ENCODE measurements around the gene ZNF547.

ZNF547 gene

DNA sequence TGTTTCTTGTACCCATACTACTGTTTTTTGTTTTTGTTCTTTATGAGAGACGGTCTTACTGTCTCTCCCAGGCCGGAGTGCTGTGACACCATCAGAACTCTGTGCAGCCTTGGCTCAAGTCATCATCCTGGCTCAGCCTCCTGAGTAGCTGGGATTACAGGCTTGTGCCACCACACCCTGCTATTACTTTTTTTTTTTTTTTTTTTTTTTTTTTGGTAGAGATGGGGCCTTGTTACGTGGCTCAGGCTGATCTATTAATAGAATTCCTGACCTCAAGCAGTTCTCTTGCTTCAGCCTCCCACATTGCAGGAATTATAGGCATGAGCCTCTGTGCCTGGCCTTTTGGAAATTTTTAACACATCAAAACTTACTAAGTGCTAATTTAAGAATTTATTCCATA is 15.2 kb upstream of the ZNF547 start:
- TF ChIP-seq, protein P1, sequence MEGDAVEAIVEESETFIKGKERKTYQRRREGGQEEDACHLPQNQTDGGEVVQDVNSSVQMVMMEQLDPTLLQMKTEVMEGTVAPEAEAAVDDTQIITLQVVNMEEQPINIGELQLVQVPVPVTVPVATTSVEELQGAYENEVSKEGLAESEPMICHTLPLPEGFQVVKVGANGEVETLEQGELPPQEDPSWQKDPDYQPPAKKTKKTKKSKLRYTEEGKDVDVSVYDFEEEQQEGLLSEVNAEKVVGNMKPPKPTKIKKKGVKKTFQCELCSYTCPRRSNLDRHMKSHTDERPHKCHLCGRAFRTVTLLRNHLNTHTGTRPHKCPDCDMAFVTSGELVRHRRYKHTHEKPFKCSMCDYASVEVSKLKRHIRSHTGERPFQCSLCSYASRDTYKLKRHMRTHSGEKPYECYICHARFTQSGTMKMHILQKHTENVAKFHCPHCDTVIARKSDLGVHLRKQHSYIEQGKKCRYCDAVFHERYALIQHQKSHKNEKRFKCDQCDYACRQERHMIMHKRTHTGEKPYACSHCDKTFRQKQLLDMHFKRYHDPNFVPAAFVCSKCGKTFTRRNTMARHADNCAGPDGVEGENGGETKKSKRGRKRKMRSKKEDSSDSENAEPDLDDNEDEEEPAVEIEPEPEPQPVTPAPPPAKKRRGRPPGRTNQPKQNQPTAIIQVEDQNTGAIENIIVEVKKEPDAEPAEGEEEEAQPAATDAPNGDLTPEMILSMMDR (IDR thresholded peaks at IDR 0.05; ENCODE audit: insufficient read depth, low read length, poor library complexity, severe bottlenecking): no peak
- no peak for TF ChIP-seq EZH2phosphoT487 (conservative IDR thresholded peaks at IDR 0.05; ENCODE audit: low read length)
- no peaks in the 10 kb centered on the region for H3K9me3 ChIP-seq (ENCODE audit: insufficient read depth, low read length)
- H3F3A ChIP-seq (ENCODE audit: insufficient read depth): no peaks in the 10 kb centered on the region
- peaks cover 3% of the 10 kb centered on the region; the same call in 1 of the 2 replicates for H4K20me1 ChIP-seq (ENCODE audit: low read depth, low read length)
- H2AFZ ChIP-seq (ENCODE audit: low read depth, low read length, severe bottlenecking): no peak overlapping the region
- peaks cover 14% of the 10 kb centered on the region for H3K79me2 ChIP-seq (ENCODE audit: insufficient read depth, low read length)
- H3K9me2 ChIP-seq (replicated peaks; ENCODE audit: insufficient read depth, low read length): no peaks in the 10 kb centered on the region
- no peak overlapping the region for H3K27ac ChIP-seq (ENCODE audit: low read depth, low read length)
- no peak overlapping the region for H3K4me2 ChIP-seq (ENCODE audit: low read depth, low read length, poor library complexity, severe bottlenecking)
- H3K9ac ChIP-seq (ENCODE audit: low read length): no peak overlapping the region
- H3K27me3 ChIP-seq (ENCODE audit: low read length): no peaks in the 10 kb centered on the region
- H3K36me3 ChIP-seq (ENCODE audit: low read length): no peaks in the 10 kb centered on the region
- H3K4me3 ChIP-seq (ENCODE audit: insufficient read depth, low read length, poor library complexity, severe bottlenecking): no peak overlapping the region

- Histone ChIP-seq H3K4me3 (ENCODE audit: insufficient read depth, low read length, poor library complexity, severe bottlenecking) (peak within 1 kb of the TSS; percentile 79), H3K36me3 (ENCODE audit: low read length) (no peaks in the 10 kb centered on the region), H3K27ac (ENCODE audit: low read depth, low read length) (no peak within 1 kb of the TSS), H3K27me3 (ENCODE audit: low read length) (no peaks in the 10 kb centered on the region), H2AFZ (ENCODE audit: low read depth, low read length, severe bottlenecking) (peak within 1 kb of the TSS; percentile 82), H3K4me2 (ENCODE audit: low read depth, low read length, poor library complexity, severe bottlenecking) (peak within 1 kb of the TSS; percentile 68), H3K79me2 (ENCODE audit: insufficient read depth, low read length) (peaks cover 14% of the 10 kb centered on the region), H3F3A (ENCODE audit: insufficient read depth) (no peaks in the 10 kb centered on the region), H3K9ac (ENCODE audit: low read length) (peak within 1 kb of the TSS; percentile 65), H3K9me3 (ENCODE audit: insufficient read depth, low read length) (no peaks in the 10 kb centered on the region), H3K9me2 (replicated peaks; ENCODE audit: insufficient read depth, low read length) (no peaks in the 10 kb centered on the region), H4K20me1 (ENCODE audit: low read depth, low read length) (no peaks in the 10 kb centered on the region)
- TF ChIP-seq, protein P1 (IDR thresholded peaks at IDR 0.05; ENCODE audit: insufficient read depth, low read length, poor library complexity, severe bottlenecking): no peak
- no peak for TF ChIP-seq EZH2phosphoT487 (conservative IDR thresholded peaks at IDR 0.05; ENCODE audit: low read length)
Observed at GRCh38 chr19:57350877-57351805, 12.2 kb upstream of the ZNF547 start, which contains the start of gene ZNF304. ZNF304 (plus strand) TSS chr19:57351271; CDS start chr19:57351665, 394 bp downstream.

GRCh38 chr19:57351867-57352266 is 11.5 kb upstream of the ZNF547 start:
- Histone ChIP-seq H3K9me3 (ENCODE audit: insufficient read depth, low read length) (no peaks in the 10 kb centered on the region), H3K27me3 (ENCODE audit: low read length) (no peaks in the 10 kb centered on the region), H3K4me2 (ENCODE audit: low read depth, low read length, poor library complexity, severe bottlenecking) (peak overlapping the region; percentile 63), H3K27ac (ENCODE audit: low read depth, low read length) (no peak overlapping the region), H3K36me3 (ENCODE audit: low read length) (no peaks in the 10 kb centered on the region), H3K79me2 (ENCODE audit: insufficient read depth, low read length) (peaks cover 14% of the 10 kb centered on the region), H3K9ac (ENCODE audit: low read length) (peak overlapping the region; percentile 65), H3K9me2 (replicated peaks; ENCODE audit: insufficient read depth, low read length) (no peaks in the 10 kb centered on the region), H2AFZ (ENCODE audit: low read depth, low read length, severe bottlenecking) (no peak overlapping the region), H4K20me1 (ENCODE audit: low read depth, low read length) (no peaks in the 10 kb centered on the region), H3K4me3 (ENCODE audit: insufficient read depth, low read length, poor library complexity, severe bottlenecking) (peak overlapping the region; percentile 79), H3F3A (ENCODE audit: insufficient read depth) (no peaks in the 10 kb centered on the region)
- TF ChIP-seq EZH2phosphoT487 (conservative IDR thresholded peaks at IDR 0.05; ENCODE audit: low read length): no peak

GRCh38 chr19:57355916-57356315 is 7.4 kb upstream of the ZNF547 start:
- H2AFZ ChIP-seq (ENCODE audit: low read depth, low read length, severe bottlenecking): no peak overlapping the region
- no peak overlapping the region for H3K4me3 ChIP-seq (ENCODE audit: insufficient read depth, low read length, poor library complexity, severe bottlenecking)
- no peaks in the 10 kb centered on the region for H3K36me3 ChIP-seq (ENCODE audit: low read length)
- H3K9me2 ChIP-seq (replicated peaks; ENCODE audit: insufficient read depth, low read length): no peaks in the 10 kb centered on the region
- TF ChIP-seq, protein P1 (IDR thresholded peaks at IDR 0.05; ENCODE audit: insufficient read depth, low read length, poor library complexity, severe bottlenecking): no peak
- TF ChIP-seq EZH2phosphoT487 (conservative IDR thresholded peaks at IDR 0.05; ENCODE audit: low read length): no peak
- H3K9me3 ChIP-seq (ENCODE audit: insufficient read depth, low read length): no peaks in the 10 kb centered on the region
- no peak overlapping the region for H3K9ac ChIP-seq (ENCODE audit: low read length)
- H3K27ac ChIP-seq (ENCODE audit: low read depth, low read length): no peak overlapping the region
- H4K20me1 ChIP-seq (ENCODE audit: low read depth, low read length): no peaks in the 10 kb centered on the region
- H3K4me2 ChIP-seq (ENCODE audit: low read depth, low read length, poor library complexity, severe bottlenecking): no peak overlapping the region
- no peaks in the 10 kb centered on the region for H3F3A ChIP-seq (ENCODE audit: insufficient read depth)
- H3K27me3 ChIP-seq (ENCODE audit: low read length): no peaks in the 10 kb centered on the region
- H3K79me2 ChIP-seq (ENCODE audit: insufficient read depth, low read length): peaks cover 14% of the 10 kb centered on the region
